HL-60/S4 treated with phorbol 12-myristate 13-acetate at 8.2 ng/mL for 4 days and 3 days (cell line): ENCODE results near the gene TTC7B.

ENCODE experiments used
- in situ Hi-C: fragments of 300-500 bp; cut with MboI; formaldehyde crosslinking; loops from 2 replicates; pipeline ENCODE4 v1.15.0; 2022; ENCODE audit warnings: low sequenced_read_pairs

Gene TTC7B

GRCh38 chr14:90553921-90554336 is 262.3 kb downstream of the TTC7B start:
- in situ Hi-C loops = no loop called here

- in situ Hi-C loops = no loop called here
Observed at GRCh38 chr14:90553298-90553920, 262.8 kb downstream of the TTC7B start.

- in situ Hi-C loops = no loop called here
Observed at GRCh38 chr14:90552465-90553297, 263.5 kb downstream of the TTC7B start.

- in situ Hi-C loops = no loop called here
Observed at GRCh38 chr14:90551733-90552464, 264.3 kb downstream of the TTC7B start.

- in situ Hi-C loops = no loop called here
Observed at GRCh38 chr14:90551070-90551704, 265.0 kb downstream of the TTC7B start.

- in situ Hi-C loops = no loop called here
Observed at GRCh38 chr14:90549794-90550641, 266.2 kb downstream of the TTC7B start.

- in situ Hi-C loops = no loop called here
Observed at GRCh38 chr14:90548455-90548854, 267.8 kb downstream of the TTC7B start.

GRCh38 chr14:90547968-90548367 is 268.3 kb downstream of the TTC7B start:
- in situ Hi-C loops = no loop called here

GRCh38 chr14:90547250-90547649 is 269.0 kb downstream of the TTC7B start:
- in situ Hi-C loops = no loop called here

GRCh38 chr14:90546767-90547166 is 269.5 kb downstream of the TTC7B start:
- in situ Hi-C loops = no loop called here

GRCh38 chr14:90545966-90546751 is 270.1 kb downstream of the TTC7B start:
- in situ Hi-C loops = no loop called here

GRCh38 chr14:90545382-90545781 is 270.8 kb downstream of the TTC7B start:
- in situ Hi-C loops = no loop called here

- in situ Hi-C loops = no loop called here
Observed at GRCh38 chr14:90544971-90545370, 271.3 kb downstream of the TTC7B start.

- in situ Hi-C loops = no loop called here
Observed at GRCh38 chr14:90544566-90544965, 271.7 kb downstream of the TTC7B start.

- in situ Hi-C loops = no loop called here
Observed at GRCh38 chr14:90543876-90544275, 272.4 kb downstream of the TTC7B start.

- in situ Hi-C loops = no loop called here
Observed at GRCh38 chr14:90541076-90541634, 275.1 kb downstream of the TTC7B start.

- in situ Hi-C loops = no loop called here
Observed at GRCh38 chr14:90540437-90540836, 275.8 kb downstream of the TTC7B start.

- in situ Hi-C loops = no loop called here
Observed at GRCh38 chr14:90539996-90540395, 276.2 kb downstream of the TTC7B start.

- in situ Hi-C loops = no loop called here
Observed at GRCh38 chr14:90539496-90539775, 276.8 kb downstream of the TTC7B start.
